Aorta (tissue), 5 donors: Measurements from ENCODE around the gene XPO4. TPM values are rescaled to one million over a fixed set of nuclear protein-coding genes. Genes with fewer than 3 reads are reported as not detected.
"Not testable (repeated sequence)": the region's sequence is repeated elsewhere in the genome, so short reads cannot be mapped to it uniquely, and the experiment has no call there.

Source experiments
- ATAC-seq: fragments of 200-7000 bp; cut with Tn5 transposase; one replicate; pipeline ENCODE4 v1.9.1; 2022; ENCODE audit warnings: moderate library complexity; ENCODE audit not compliant: low FRiP score
- DNase-seq, 2 donors: peaks; one replicate each; pipeline ENCODE4 v3.0.0-alpha.2; 2020
- H3K27ac ChIP-seq, 2 donors: one replicate each; pipeline ENCODE4 v1.5.1; 2013; ENCODE audit warnings: low read length in 2 of 2, mild to moderate bottlenecking in 2 of 2, moderate library complexity in 2 of 2, control low read depth in 1 of 2, inconsistent platforms in 1 of 2, low read depth in 1 of 2
- H3K27me3 ChIP-seq, 2 donors: one replicate each; pipeline ENCODE4 v1.6.1; 2013; ENCODE audit warnings: control low read depth in 1 of 2, low read length in 1 of 2, mild to moderate bottlenecking in 1 of 2, moderate library complexity in 1 of 2; ENCODE audit not compliant: insufficient read depth in 2 of 2, control insufficient read depth in 1 of 2
- H3K36me3 ChIP-seq, 2 donors: one replicate each; pipeline ENCODE4 v1.6.1; 2013; ENCODE audit warnings: control low read depth in 1 of 2, low read length in 1 of 2, mild to moderate bottlenecking in 1 of 2; ENCODE audit not compliant: insufficient read depth in 2 of 2, control insufficient read depth in 1 of 2
- H3K4me1 ChIP-seq, 2 donors: one replicate each; pipeline ENCODE4 v1.6.1; 2013; ENCODE audit warnings: low read length in 2 of 2, control low read depth in 1 of 2, mild to moderate bottlenecking in 1 of 2, moderate library complexity in 1 of 2; ENCODE audit not compliant: insufficient read depth in 2 of 2, control insufficient read depth in 1 of 2
- H3K4me3 ChIP-seq, 2 donors: one replicate each; pipeline ENCODE4 v1.5.1; 2013; ENCODE audit warnings: low read length in 2 of 2, control low read depth in 1 of 2, mild to moderate bottlenecking in 1 of 2
- H3K9me3 ChIP-seq: one replicate; pipeline ENCODE4 v1.6.1; 2013; ENCODE audit warnings: mild to moderate bottlenecking, low read length; ENCODE audit not compliant: control insufficient read depth
- WGBS, 2 donors: extraction: QIAGEN DNeasy Blood & Tissue Kit; methylation state at CpG; one replicate each; pipeline ENCODE4 v1.1.7; 2013; 5-methylcytosine and 5-hydroxymethylcytosine counted together
- intact Hi-C, 2 donors: fragments of 100-400 bp; cut with DNase I; formaldehyde crosslinking; loops; one replicate each; pipeline versions ENCODE4 v1.14.2 to v1.15.0; 2022
- long read RNA-seq, 2 donors: library from polyadenylated mRNA; unstranded; transcript quantifications; one replicate each; pipeline ENCODE4 v2.0.0, GENCODE V29; 2020 to 2021
- polyA plus RNA-seq, 2 donors: library from polyadenylated mRNA; stranded (reverse); fragments of 200-250 nt; gene quantifications; one replicate each; pipeline ENCODE4 v1.2.3, GENCODE V29; 2013
- total RNA-seq, 2 donors: library from RNA; stranded (reverse); fragmentation: NEBNext Ultra II Directional; extraction: Animal tissue kit (Norgen Biotek cat#: 25700); gene quantifications; one replicate each; pipeline ENCODE4 v1.2.1, GENCODE V29; 2021
- donor health status: healthy with polysubstance abuse.
- donor health status: Bipolar disorder and iron deficiency.
- donor health status: DM: no; HTN: no; CAD: no.
- donor health status: DM: no; HTN: no; CAD: no.
- donor health status: DM: yes; HTN: yes; CAD: no.

Gene XPO4
- 10 to 100 TPM; 11.7 to 14.8 TPM for total RNA-seq
- 1 to 10 TPM in 1 of 2 donors, under 1 TPM in 1; 0.88 to 3.6 TPM for polyA plus RNA-seq
- long read RNA-seq, donor 1, full-length matches to known transcripts = 1 of 8 reads
- long read RNA-seq, donor 1, partial matches to known transcripts = 5 of 8 reads
- long read RNA-seq, donor 1, other reads (novel, unspliced or antisense) = 2 of 8 reads
- long read RNA-seq, donor 2, partial matches to known transcripts = 3 of 11 reads
- long read RNA-seq, donor 2, other reads (novel, unspliced or antisense) = 8 of 11 reads

DNA sequence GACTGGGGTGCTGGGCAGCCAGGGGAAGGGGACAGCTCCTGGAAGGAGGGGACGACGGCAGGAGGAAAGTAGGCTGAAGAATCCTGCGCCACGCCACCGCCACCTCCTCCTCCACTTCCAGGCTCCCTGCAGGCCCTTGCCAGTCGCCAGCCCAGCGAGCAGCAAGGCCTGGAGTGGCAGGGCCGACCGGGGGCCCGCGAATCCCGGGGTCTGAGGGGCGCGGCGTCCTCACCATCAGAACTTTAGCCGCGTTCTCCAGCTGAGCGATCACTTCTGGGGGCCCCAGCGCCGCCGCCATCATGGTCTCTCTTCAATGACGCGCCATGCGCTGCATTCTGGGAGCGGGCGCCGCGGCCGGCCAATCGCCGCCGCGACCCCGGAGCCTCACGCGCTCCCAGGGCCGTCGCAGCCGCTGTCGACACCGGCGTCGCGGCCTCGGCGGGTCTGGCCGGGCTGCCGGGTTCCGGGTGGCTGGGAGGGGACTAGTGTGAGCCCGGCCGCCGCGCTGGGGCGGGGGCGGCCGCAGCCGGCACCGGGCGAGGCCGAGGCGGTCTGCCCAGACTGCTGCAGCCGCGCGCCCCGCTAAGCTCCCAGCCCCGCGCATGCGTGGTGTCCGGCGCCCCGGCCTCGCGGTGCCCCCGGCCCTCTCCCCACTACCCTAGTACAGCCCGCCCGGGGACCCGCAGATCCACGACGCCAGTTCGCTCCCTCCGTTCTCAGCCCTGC, at the start of gene XPO4:
Gene XPO4 (minus strand): TSS at position 309 of the 726 bp plus-strand sequence. CDS start 8 bp downstream, at position 301.
- peak within 1 kb of the TSS; percentile 61 to 75 for H3K4me3 ChIP-seq
- 0 to 1% methylated on average over 64 to 81 of the region's 81 CpGs for WGBS, 2 donors
- peak; percentile 88 to 93 for DNase-seq
- H3K27ac ChIP-seq = peak within 1 kb of the TSS; percentile 78 to 83
- no peaks in the 10 kb centered on the region for H3K27me3 ChIP-seq
- H3K9me3 ChIP-seq = no peaks in the 10 kb centered on the region
- H3K4me1 ChIP-seq = peaks cover 0 to 3% of the 10 kb centered on the region in 2 donors
- intact Hi-C loops = loop anchor here in 1 of 2 donors (10.0 kb wide), 1 partner anchor 198 kb away; the partner anchor contains the start of gene IL17D
- peak; percentile 96 for ATAC-seq
- no peaks in the 10 kb centered on the region for H3K36me3 ChIP-seq

DNA sequence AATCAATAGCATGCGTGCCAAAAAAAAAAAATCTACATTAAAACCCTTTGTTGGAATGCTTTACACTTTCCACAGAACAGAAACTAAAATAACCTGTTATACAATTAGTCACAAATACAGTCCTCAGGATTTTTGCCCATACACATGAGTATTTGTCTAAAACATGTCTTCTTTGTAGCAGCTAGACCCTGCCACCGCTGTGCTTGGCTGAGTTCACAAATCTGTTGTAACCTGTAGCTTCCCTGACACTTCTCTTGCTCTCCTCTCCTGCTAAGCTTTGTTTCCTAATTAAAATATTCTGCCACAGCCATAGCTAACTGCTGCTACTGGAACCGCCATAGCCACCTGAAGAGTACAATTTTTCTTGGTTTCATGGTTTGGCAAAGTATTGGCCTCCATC, 45.5 kb upstream of the XPO4 start:
- not testable (repeated sequence) for DNase-seq, H3K4me3 ChIP-seq, H3K27me3 ChIP-seq, H3K4me1 ChIP-seq, H3K9me3 ChIP-seq, ATAC-seq, H3K27ac ChIP-seq, H3K36me3 ChIP-seq
- intact Hi-C loops = loop anchor here in 1 of 2 donors (5.0 kb wide), 1 partner anchor 349 kb away; no protein-coding TSS in a partner anchor
- WGBS, 2 donors = 66 to 80% methylated on average over 3 of the region's 3 CpGs

DNA sequence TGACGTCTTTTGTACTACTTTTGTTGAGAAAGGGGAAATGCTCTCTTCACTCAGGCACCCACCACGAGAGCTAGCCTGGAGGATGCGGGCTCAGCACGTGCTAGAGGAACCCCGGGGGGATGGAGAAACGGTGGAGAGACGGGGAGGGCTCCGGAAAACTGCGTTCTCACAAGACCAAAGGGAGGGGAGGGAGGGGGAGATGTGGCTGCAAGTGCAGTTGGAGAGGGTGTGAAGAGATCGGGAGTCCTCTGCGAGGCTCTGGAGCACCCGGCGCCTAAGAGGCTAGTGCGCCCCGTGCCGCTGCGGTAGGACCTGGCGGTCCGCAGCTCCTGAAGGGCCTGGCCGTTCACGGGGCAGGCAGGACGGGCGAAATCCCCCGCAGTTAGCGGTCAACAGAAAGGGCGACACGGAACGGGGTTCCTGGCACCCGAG, 43.4 kb upstream of the XPO4 start:
- Histone ChIP-seq H3K27me3 (no peaks in the 10 kb centered on the region), H3K36me3 (no peaks in the 10 kb centered on the region), H3K4me1 (no peaks in the 10 kb centered on the region), H3K4me3 (no peak overlapping the region), H3K27ac (no peak overlapping the region), H3K9me3 (no peaks in the 10 kb centered on the region)
- intact Hi-C loops = loop anchor here in 1 of 2 donors (5.0 kb wide), 1 partner anchor 351 kb away; no protein-coding TSS in a partner anchor
- ATAC-seq (no peak), DNase-seq (peak in 1 of 2 donors; percentile 69)
- WGBS, 2 donors = 4 to 9% methylated on average over 29 of the region's 29 CpGs

DNA sequence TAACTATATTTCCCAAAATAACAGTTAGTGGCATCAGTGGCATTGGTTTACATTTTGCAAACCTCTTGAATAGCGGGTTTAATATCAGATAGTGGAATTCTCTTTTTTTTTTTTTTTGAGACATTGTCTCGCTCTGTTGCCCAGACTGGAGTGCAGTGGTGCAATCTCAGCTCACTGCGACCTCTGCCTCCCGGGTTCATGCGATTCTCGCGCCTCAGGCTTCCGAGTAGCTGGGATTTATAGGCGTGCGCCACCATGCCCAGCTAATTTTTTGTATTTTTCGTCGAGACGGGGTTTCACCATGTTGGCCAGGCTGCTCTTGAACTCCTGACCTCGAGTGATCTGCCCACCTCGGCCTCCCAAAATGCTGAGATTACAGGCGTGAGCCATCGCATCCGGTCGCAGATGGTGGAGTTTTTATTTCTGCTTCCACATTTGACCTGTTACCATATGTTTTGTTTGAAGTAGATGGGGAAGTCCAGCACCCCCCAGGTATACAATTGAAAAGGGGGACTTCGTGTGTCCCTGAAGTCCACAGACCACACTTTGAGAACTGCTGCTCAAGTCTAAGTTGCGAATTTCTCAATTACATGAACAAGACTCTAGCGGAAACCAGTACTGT, 40.5 kb upstream of the XPO4 start:
- intact Hi-C loops = loop anchor here (2.0 to 5.0 kb wide), 5 partner anchors 119 to 536 kb away; partner anchors contain the start of genes LATS2 (in 1 of the 2), MRPL57 (in 1 of the 2) and SKA3 (in 1 of the 2)
- no peak for ATAC-seq
- peak overlapping the region in 1 of 2 donors; percentile 16 for H3K27ac ChIP-seq
- no peaks in the 10 kb centered on the region for H3K27me3 ChIP-seq
- H3K4me1 ChIP-seq = no peaks in the 10 kb centered on the region
- no peaks in the 10 kb centered on the region for H3K36me3 ChIP-seq
- H3K9me3 ChIP-seq = no peaks in the 10 kb centered on the region
- DNase-seq = no peak
- WGBS, 2 donors = 68 to 69% methylated on average over 22 of the region's 22 CpGs
- H3K4me3 ChIP-seq = no peak overlapping the region

DNA sequence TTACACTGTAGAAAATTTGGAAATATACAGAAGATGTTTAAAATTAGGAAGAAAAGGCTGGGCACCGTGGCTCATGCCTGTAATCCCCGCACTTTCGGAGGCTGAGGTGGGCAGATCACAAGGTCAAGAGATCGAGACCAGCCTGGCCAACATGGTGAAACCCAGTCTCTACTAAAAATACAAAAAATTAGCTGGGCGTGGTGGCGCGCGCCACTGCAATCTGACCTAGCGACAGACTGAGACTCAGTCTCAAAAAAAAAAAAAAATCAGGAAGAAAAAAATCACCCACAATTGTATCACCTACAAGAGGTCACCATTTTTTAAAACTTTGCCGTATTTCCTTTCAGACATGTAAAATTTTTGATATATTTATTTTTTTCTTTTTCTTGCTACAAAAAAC, 38.0 kb upstream of the XPO4 start:
- not testable (repeated sequence) for ATAC-seq, H3K4me3 ChIP-seq, H3K27ac ChIP-seq, H3K36me3 ChIP-seq, H3K27me3 ChIP-seq, H3K4me1 ChIP-seq, DNase-seq, H3K9me3 ChIP-seq
- intact Hi-C loops = loop anchor here (5.0 kb wide), 4 partner anchors 122 to 537 kb away; partner anchors contain the start of genes LATS2 (in 1 of the 2), MRPL57 (in 1 of the 2) and SKA3 (in 1 of the 2)
- WGBS, 2 donors = 91 to 93% methylated on average over 10 of the region's 10 CpGs

DNA sequence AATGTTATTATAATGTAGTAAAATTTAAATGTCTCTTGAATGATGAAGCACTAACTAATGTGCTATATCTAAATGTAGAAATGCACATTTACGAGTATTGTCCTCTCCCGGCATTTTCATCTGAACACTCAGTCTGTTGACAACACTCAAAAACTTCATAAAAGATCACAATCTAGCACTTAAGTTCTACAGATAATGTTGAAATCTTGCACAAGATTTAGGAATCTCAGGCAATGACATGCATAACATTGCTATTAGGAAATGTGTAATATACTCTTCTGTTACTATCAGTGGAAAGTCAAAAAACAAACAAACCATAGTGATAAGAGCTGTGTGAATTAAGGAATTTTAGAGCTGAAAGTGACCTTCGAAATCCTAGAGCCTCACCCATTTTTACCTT, 37.5 kb upstream of the XPO4 start:
- DNase-seq (no peak), ATAC-seq (no peak)
- Histone ChIP-seq H3K4me3 (no peak overlapping the region), H3K4me1 (no peaks in the 10 kb centered on the region), H3K27me3 (no peaks in the 10 kb centered on the region), H3K36me3 (no peaks in the 10 kb centered on the region), H3K27ac (no peak overlapping the region), H3K9me3 (no peaks in the 10 kb centered on the region)
- intact Hi-C loops = loop anchor here (5.0 kb wide), 4 partner anchors 122 to 537 kb away; partner anchors contain the start of genes LATS2 (in 1 of the 2), MRPL57 (in 1 of the 2) and SKA3 (in 1 of the 2)
- 68 to 71% methylated on average over 3 of the region's 3 CpGs for WGBS, 2 donors

DNA sequence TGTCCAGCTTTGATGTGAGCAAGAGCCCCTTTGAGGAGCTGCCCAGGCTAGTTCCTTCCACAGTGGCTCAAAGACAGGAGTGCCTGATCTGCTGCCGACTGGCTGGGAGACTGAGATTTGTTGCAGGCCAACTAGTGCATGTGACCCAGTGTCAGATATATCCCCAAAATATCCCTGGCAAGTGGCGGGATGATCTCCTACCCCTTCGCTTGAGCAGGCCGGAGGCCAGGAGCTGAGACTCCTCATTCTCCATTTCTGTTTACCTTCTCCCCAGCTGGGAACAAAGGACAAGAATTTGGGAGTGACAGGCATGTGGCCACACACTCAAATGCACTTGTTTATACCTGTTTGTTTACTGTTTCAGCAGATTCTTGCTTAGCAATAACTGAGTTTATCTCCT, 37.1 kb upstream of the XPO4 start:
- Histone ChIP-seq H3K4me3 (no peak overlapping the region), H3K27me3 (no peaks in the 10 kb centered on the region), H3K27ac (no peak overlapping the region), H3K36me3 (no peaks in the 10 kb centered on the region), H3K9me3 (no peaks in the 10 kb centered on the region), H3K4me1 (no peaks in the 10 kb centered on the region)
- DNase-seq = no peak
- ATAC-seq = no peak
- 69 to 83% methylated on average over 4 of the region's 4 CpGs for WGBS, 2 donors
- intact Hi-C loops = loop anchor here (5.0 kb wide), 4 partner anchors 123 to 538 kb away; partner anchors contain the start of genes LATS2 (in 1 of the 2), MRPL57 (in 1 of the 2) and SKA3 (in 1 of the 2)

DNA sequence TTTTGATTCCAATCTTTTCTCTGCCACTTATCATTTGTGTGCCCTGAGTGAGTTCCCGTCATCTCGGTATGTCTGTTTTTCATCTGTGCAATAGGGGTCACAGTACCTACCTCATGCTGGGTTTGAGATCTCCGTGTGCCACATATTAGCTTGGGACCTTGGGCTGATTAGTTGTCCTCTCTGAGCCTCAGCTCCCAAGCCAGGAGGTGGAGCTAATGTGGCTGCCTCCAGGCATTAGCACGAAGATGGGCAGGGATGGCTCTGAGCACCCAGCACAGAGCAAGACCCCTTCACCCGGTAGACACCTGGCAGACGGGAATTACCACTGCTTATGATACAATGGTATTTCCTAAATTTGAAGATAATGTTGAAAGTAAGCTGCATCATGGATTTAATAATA, 35.8 kb upstream of the XPO4 start:
- Histone ChIP-seq H3K4me3 (no peak overlapping the region), H3K36me3 (no peaks in the 10 kb centered on the region), H3K4me1 (no peaks in the 10 kb centered on the region), H3K27ac (no peak overlapping the region), H3K27me3 (no peaks in the 10 kb centered on the region), H3K9me3 (no peaks in the 10 kb centered on the region)
- DNase-seq (no peak), ATAC-seq (no peak)
- 71 to 76% methylated on average over 6 of the region's 6 CpGs for WGBS, 2 donors
- intact Hi-C loops = no loop called here
